Prostate gland (tissue), 2 donors: ENCODE measurements around the gene GGA3. TPM values are rescaled to one million over a fixed set of nuclear protein-coding genes. Genes with fewer than 3 reads are reported as not detected.
"Not testable (repeated sequence)": the region's sequence is repeated elsewhere in the genome, so short reads cannot be mapped to it uniquely, and the experiment has no call there.

Source experiments
- DNase-seq: peaks from one replicate; pipeline ENCODE4 v3.0.0-alpha.2; 2019; ENCODE audit warnings: low spot score
- H3K27ac ChIP-seq, 2 donors: fragments of 200-600 bp; sonication (generic); 2 replicates each; pipeline ENCODE4 v1.5.1; 2017 to 2019
- H3K27me3 ChIP-seq: fragments of 200-600 bp; sonication (generic); replicated peaks from 2 replicates; pipeline ENCODE4 v1.5.1; 2019; ENCODE audit not compliant: insufficient read depth
- H3K36me3 ChIP-seq, 2 donors: fragments of 200-600 bp; sonication (generic); 1 replicate in 1 of 2; 2 replicates in 1 of 2; pipeline versions ENCODE4 v1.5.1 to v1.8.1; 2017 to 2019
- H3K4me1 ChIP-seq: fragments of 200-600 bp; sonication (generic); replicated peaks from 2 replicates; pipeline ENCODE4 v1.5.1; 2019
- H3K4me3 ChIP-seq, 2 donors: fragments of 200-600 bp; sonication (generic); 2 replicates each; pipeline ENCODE4 v1.5.1; 2017 to 2019
- H3K9me3 ChIP-seq: fragments of 200-600 bp; sonication (generic); 2 replicates; pipeline ENCODE4 v1.5.1; 2017
- POLR2A ChIP-seq: fragments of 450-650 bp; IDR thresholded peaks from one replicate; pipeline ENCODE4 v1.6.1; 2016; ENCODE audit warnings: antibody characterized with exemption, mild to moderate bottlenecking
- POLR2AphosphoS5 ChIP-seq: sonication (generic); formaldehyde crosslinking; IDR thresholded peaks from one replicate; pipeline ENCODE4 v1.6.1; 2017; ENCODE audit warnings: antibody characterized with exemption
- WGBS: methylation state at CpG from one replicate; pipeline ENCODE4 v1.1.5; 2018; 5-methylcytosine and 5-hydroxymethylcytosine counted together
- intact Hi-C: fragments of 100-400 bp; cut with DNase I; formaldehyde crosslinking; loops from one replicate; pipeline ENCODE4 v1.14.2; 2022
- total RNA-seq, 2 donors: library from RNA; depleted of rRNA; stranded (reverse); fragments of >200 nt; gene quantifications; one replicate each; pipeline ENCODE4 v1.1.0, GENCODE V29; 2016
- TF ChIP-seq, protein P1 (sequence below), 4 experiments: fragments of 200-600 bp in 2 of 4; fragments of 450-650 bp in 2 of 4; sonication (generic) in 2 of 4; IDR thresholded peaks; 1 replicate in 3 of 4; 2 replicates in 1 of 4; pipeline ENCODE4 v1.5.1; 2016 to 2019; ENCODE audit warnings: antibody characterized with exemption in 4 of 4, mild to moderate bottlenecking in 2 of 4, moderate library complexity in 2 of 4

Gene GGA3
- total RNA-seq, 2 donors from 2014 or later, result 18.9 to 43.3 TPM

DNA sequence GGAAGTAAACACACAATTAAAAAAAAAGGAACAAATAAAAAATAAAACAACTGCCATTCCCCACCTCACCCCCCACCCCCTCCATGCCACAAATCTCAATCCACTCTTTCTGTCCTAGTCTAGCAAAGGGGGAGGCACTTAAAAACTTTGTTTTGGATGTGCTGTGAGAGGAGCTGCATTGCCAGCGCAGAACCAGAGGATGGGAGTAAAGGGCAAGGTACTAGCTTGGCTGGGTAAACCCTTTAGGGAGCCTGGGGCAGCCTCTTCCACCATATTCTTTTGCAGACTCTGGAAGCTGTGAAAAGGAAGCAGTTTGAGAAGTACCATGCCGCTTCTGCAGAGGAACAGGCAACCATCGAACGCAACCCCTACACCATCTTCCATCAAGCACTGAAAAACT is 1.6 kb upstream of the GGA3 start:
- Histone ChIP-seq H3K4me3 (no peak overlapping the region), H3K27me3 (no peaks in the 10 kb centered on the region), H3K36me3 (peaks cover 0 to 17% of the 10 kb centered on the region in 2 donors), H3K27ac (no peak overlapping the region), H3K4me1 (peaks cover 6% of the 10 kb centered on the region), H3K9me3 (no peaks in the 10 kb centered on the region)
- DNase-seq, result no peak
- intact Hi-C loops, result no loop called here
- TF ChIP-seq, protein P1, sequence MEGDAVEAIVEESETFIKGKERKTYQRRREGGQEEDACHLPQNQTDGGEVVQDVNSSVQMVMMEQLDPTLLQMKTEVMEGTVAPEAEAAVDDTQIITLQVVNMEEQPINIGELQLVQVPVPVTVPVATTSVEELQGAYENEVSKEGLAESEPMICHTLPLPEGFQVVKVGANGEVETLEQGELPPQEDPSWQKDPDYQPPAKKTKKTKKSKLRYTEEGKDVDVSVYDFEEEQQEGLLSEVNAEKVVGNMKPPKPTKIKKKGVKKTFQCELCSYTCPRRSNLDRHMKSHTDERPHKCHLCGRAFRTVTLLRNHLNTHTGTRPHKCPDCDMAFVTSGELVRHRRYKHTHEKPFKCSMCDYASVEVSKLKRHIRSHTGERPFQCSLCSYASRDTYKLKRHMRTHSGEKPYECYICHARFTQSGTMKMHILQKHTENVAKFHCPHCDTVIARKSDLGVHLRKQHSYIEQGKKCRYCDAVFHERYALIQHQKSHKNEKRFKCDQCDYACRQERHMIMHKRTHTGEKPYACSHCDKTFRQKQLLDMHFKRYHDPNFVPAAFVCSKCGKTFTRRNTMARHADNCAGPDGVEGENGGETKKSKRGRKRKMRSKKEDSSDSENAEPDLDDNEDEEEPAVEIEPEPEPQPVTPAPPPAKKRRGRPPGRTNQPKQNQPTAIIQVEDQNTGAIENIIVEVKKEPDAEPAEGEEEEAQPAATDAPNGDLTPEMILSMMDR (IDR thresholded peaks at IDR 0.05), result no peak
- TF ChIP-seq POLR2A (no peak), POLR2AphosphoS5 (no peak)
- WGBS, result 95% methylated on average over 4 of the region's 4 CpGs

DNA sequence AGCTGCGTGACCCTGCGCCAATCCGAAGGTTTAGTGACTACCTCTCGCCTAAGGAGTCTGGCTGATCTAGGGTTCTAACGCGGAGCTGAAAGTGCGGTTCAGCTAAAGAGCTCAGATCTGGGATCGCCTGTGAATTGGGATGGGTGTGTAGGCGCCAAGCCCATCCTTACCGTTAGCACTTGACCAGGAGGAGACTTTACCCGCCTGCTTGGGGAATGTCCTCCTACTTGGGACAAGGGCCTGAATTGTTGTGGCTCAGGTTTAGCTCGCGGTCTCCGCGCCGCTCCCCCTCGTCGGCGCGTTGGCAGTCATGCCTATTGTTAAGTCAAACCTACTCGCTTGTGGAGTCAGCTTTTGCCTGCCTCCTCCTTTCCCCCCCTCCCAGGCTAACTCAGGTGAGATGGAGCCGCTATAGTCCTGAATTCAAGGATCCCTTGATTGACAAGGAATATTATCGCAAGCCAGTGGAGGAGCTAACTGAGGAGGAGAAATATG is 753 bp upstream of the GGA3 start:
- TF ChIP-seq POLR2A (no peak), POLR2AphosphoS5 (no peak)
- TF ChIP-seq, protein P1 (IDR thresholded peaks at IDR 0.05), result no peak
- peaks cover 6% of the 10 kb centered on the region for H3K4me1 ChIP-seq
- no peaks in the 10 kb centered on the region for H3K9me3 ChIP-seq
- no peak for DNase-seq
- H3K27ac ChIP-seq, result peak overlapping the region; percentile 85 to 92
- H3K36me3 ChIP-seq, result peaks cover 0 to 17% of the 10 kb centered on the region in 2 donors
- no peaks in the 10 kb centered on the region for H3K27me3 ChIP-seq
- H3K4me3 ChIP-seq, result peak overlapping the region; percentile 90 to 93
- under 1% methylated on average over 23 of the region's 23 CpGs for WGBS
- intact Hi-C loops, result no loop called here

DNA sequence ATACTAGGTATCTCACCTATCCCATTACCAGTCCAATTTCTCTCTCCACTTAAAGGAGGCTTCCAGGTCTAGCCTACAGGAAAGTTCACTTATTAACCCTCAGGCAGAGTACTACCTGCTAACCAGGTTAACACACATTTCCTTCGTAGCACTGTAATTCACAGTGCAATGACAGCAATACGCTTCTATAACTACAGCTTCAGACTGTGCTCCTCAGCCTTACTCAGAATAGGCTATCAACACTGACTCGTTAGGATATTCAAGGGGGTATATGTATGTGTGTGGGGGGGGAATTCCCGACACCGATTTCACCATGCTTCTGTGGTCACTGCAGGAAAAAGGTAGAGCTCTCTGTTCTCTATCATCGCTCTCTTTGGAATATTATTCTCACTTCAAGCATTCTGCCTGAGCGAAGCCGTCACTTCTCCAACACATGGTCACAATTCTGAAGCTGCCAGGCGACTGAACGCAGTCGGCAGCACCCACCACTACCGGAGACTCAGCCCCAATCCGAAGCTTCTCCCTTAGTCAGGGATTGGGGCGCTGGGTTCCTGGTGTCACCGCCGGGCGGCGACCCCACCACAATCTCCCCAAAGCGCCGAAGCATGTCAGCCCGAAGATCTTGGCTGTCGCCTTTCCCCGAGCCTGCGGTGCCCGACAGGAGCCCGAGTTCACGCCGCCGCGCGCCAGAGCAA is 618 bp downstream of the GGA3 start:
- H3K9me3 ChIP-seq, result no peaks in the 10 kb centered on the region
- intact Hi-C loops, result no loop called here
- H3K4me3 ChIP-seq, result peak overlapping the region; percentile 90 to 93
- WGBS, result under 1% methylated on average over 31 of the region's 31 CpGs
- peaks cover 0 to 5% of the 10 kb centered on the region in 2 donors for H3K36me3 ChIP-seq
- no peak for DNase-seq
- H3K27me3 ChIP-seq, result no peaks in the 10 kb centered on the region
- H3K4me1 ChIP-seq, result peaks cover 6% of the 10 kb centered on the region
- TF ChIP-seq, protein P1 (IDR thresholded peaks at IDR 0.05), result peak in 1 of 4 experiments; percentile 5
- no peak for TF ChIP-seq POLR2AphosphoS5
- H3K27ac ChIP-seq, result peak overlapping the region; percentile 85 to 92

DNA sequence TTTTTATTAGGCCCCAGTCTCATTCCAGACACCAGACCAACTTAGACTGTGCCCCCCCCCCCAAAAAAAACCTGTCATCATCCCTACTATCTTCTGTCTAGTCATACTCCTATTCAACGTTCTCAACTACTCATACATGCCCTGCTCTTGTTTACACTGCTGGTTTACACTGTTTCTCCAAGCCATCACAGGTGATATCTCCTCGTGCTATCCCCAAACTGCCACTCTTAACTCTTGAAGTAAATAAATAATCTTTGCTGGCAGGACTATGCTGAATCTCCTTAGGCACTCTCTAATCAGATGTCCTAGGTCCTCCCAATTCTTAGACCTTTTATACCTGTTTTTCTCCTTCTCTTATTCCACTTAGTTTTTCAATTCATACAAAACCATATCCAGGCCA is 4.2 kb downstream of the GGA3 start:
- 45% methylated on average over 2 of the region's 2 CpGs for WGBS
- H3K4me1 ChIP-seq, H3K27me3 ChIP-seq, H3K9me3 ChIP-seq, H3K4me3 ChIP-seq, intact Hi-C loops, H3K27ac ChIP-seq, DNase-seq, H3K36me3 ChIP-seq: not testable (repeated sequence)

DNA sequence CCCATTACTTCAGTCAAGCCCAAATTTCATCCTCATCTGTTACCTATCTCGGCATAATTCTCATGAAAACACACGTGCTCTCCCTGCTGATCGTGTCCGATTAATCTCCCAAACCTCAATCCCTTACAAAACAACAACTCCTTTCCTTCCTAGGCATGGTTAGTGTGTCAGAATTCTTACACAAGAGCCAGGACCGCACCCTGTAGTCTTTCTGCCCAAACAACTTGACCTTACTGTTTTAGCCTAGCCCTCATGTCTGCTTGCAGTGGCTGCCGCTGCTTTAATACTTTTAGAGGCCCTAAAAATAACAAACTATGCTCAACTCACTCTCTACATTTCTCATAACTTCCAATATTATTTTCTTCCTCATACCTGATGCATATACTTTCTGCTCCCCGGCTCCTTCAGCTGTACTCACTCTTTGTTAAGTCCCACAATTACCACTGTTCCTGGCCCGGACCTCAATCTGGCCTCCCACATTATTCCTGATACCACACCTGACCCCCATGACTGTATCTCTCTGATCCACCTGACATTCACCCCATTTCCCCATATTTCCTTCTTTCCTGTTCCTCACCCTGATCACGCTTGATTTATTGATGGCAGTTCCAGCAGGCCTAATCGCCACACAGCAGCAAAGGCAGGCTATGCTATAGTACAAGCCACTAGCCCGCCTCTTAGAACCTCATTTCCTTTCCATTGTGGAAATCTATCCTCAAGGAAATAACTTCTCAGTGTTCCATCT is 5.3 kb downstream of the GGA3 start:
- H3K4me1 ChIP-seq, DNase-seq, intact Hi-C loops, H3K4me3 ChIP-seq, H3K27ac ChIP-seq, H3K27me3 ChIP-seq, H3K9me3 ChIP-seq, H3K36me3 ChIP-seq: not testable (repeated sequence)
- WGBS, result 83% methylated on average over 11 of the region's 11 CpGs
